GM21717 (cell line): Measurements from ENCODE around the gene COL26A1.
"Not testable (repeated sequence)": the region's sequence is repeated elsewhere in the genome, so short reads cannot be mapped to it uniquely, and the experiment has no call there.

Experiments
- ATAC-seq: cut with Tn5 transposase; IDR thresholded peaks from one replicate; pipeline ENCODE4 v1.9.1; 2021; ENCODE audit warnings: mild to moderate bottlenecking, moderate library complexity; ENCODE audit not compliant: unreplicated experiment

Gene COL26A1

GRCh38 chr7:101490439-101490838 lies 127.8 kb downstream of the COL26A1 start:
- not testable (repeated sequence) for ATAC-seq

GRCh38 chr7:101491442-101491841 lies 128.8 kb downstream of the COL26A1 start:
- not testable (repeated sequence) for ATAC-seq

GRCh38 chr7:101494602-101495329 lies 132.1 kb downstream of the COL26A1 start:
- no peak for ATAC-seq

- ATAC-seq, result no peak
Observed at GRCh38 chr7:101496017-101496416, 133.3 kb downstream of the COL26A1 start.

- ATAC-seq, result no peak
Observed at GRCh38 chr7:101501351-101501750, 138.7 kb downstream of the COL26A1 start.

GRCh38 chr7:101502466-101503098 lies 139.9 kb downstream of the COL26A1 start:
- ATAC-seq, result no peak

GRCh38 chr7:101505510-101505909 lies 142.8 kb downstream of the COL26A1 start:
- not testable (repeated sequence) for ATAC-seq

GRCh38 chr7:101506531-101506930 lies 143.9 kb downstream of the COL26A1 start:
- ATAC-seq, result no peak

GRCh38 chr7:101507327-101507726 lies 144.7 kb downstream of the COL26A1 start:
- no peak for ATAC-seq

GRCh38 chr7:101507791-101508252 lies 145.1 kb downstream of the COL26A1 start:
- no peak for ATAC-seq

GRCh38 chr7:101510297-101510696 lies 147.6 kb downstream of the COL26A1 start:
- no peak for ATAC-seq

GRCh38 chr7:101511965-101512364 lies 149.3 kb downstream of the COL26A1 start:
- ATAC-seq, result no peak

GRCh38 chr7:101516851-101517250 lies 154.2 kb downstream of the COL26A1 start:
- no peak for ATAC-seq

GRCh38 chr7:101517304-101517703 lies 154.6 kb downstream of the COL26A1 start:
- ATAC-seq, result no peak

GRCh38 chr7:101518336-101518735 lies 155.7 kb downstream of the COL26A1 start:
- no peak for ATAC-seq

- ATAC-seq, result no peak
Observed at GRCh38 chr7:101519324-101520023, 156.8 kb downstream of the COL26A1 start.

- ATAC-seq, result no peak
Observed at GRCh38 chr7:101521430-101521925, 158.8 kb downstream of the COL26A1 start.

GRCh38 chr7:101522021-101522420 lies 159.3 kb downstream of the COL26A1 start:
- no peak for ATAC-seq

- ATAC-seq, result no peak
Observed at GRCh38 chr7:101527844-101528667, 165.4 kb downstream of the COL26A1 start.

GRCh38 chr7:101529560-101529959 lies 166.9 kb downstream of the COL26A1 start:
- no peak for ATAC-seq
